Mesothelial cell of epicardium (in vitro differentiated cells): Measurements from ENCODE around the gene XRCC5. TPM values are rescaled to one million over a fixed set of nuclear protein-coding genes. Genes with fewer than 3 reads are reported as not detected.

ENCODE experiments used
- DNase-seq, 2 experiments: peaks; one replicate each; pipeline ENCODE4 v3.0.0; 2021; ENCODE audit warnings: low spot score in 2 of 2; ENCODE audit not compliant: unreplicated experiment in 2 of 2
- H3K27ac Mint-ChIP-seq: 2 replicates; pipeline ENCODE4 v1.8.0; 2021; ENCODE audit warnings: mixed read lengths
- H3K27me3 Mint-ChIP-seq: 2 replicates; pipeline ENCODE4 v1.8.0; 2021; ENCODE audit warnings: low read depth, mixed read lengths
- H3K36me3 Mint-ChIP-seq: 2 replicates; pipeline ENCODE4 v1.8.0; 2021; ENCODE audit warnings: mixed read lengths
- H3K4me1 Mint-ChIP-seq: 2 replicates; pipeline ENCODE4 v1.8.0; 2021; ENCODE audit warnings: mixed read lengths
- H3K4me3 Mint-ChIP-seq: 2 replicates; pipeline ENCODE4 v1.8.0; 2021; ENCODE audit warnings: mild to moderate bottlenecking, moderate library complexity, mixed read lengths
- H3K9me3 Mint-ChIP-seq: 2 replicates; pipeline ENCODE4 v1.8.0; 2021; ENCODE audit warnings: mixed read lengths
- total RNA-seq: library from RNA; stranded (reverse); gene quantifications from 3 replicates; pipeline ENCODE4 v1.2.1, GENCODE V29; 2021
- TF ChIP-seq, protein P1 (sequence below): fragments of 200-600 bp; sonication (generic); IDR thresholded peaks from one replicate; pipeline ENCODE4 v1.5.0; 2021; ENCODE audit warnings: antibody characterized with exemption; ENCODE audit not compliant: unreplicated experiment

Gene XRCC5
- total RNA-seq, 1 donor from 2014 or later: 294 TPM

DNA sequence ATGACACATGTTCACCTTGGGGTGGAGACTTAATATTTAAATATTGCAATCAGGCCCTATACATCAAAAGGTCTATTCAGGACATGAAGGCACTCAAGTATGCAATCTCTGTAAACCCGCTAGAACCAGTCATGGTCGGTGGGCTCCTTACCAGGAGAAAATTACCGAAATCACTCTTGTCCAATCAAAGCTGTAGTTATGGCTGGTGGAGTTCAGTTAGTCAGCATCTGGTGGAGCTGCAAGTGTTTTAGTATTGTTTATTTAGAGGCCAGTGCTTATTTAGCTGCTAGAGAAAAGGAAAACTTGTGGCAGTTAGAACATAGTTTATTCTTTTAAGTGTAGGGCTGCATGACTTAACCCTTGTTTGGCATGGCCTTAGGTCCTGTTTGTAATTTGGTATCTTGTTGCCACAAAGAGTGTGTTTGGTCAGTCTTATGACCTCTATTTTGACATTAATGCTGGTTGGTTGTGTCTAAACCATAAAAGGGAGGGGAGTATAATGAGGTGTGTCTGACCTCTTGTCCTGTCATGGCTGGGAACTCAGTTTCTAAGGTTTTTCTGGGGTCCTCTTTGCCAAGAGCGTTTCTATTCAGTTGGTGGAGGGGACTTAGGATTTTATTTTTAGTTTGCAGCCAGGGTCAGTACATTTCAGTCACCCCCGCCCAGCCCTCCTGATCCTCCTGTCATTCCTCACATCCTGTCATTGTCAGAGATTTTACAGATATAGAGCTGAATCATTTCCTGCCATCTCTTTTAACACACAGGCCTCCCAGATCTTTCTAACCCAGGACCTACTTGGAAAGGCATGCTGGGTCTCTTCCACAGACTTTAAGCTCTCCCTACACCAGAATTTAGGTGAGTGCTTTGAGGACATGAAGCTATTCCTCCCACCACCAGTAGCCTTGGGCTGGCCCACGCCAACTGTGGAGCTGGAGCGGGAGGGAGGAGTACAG lies 108.1 kb downstream of the XRCC5 start:
- Mint-ChIP-seq H3K27ac (peak overlapping the region; percentile 14), H3K4me3 (no peak overlapping the region), H3K4me1 (peaks cover 8% of the 10 kb centered on the region), H3K27me3 (no peaks in the 10 kb centered on the region), H3K36me3 (no peaks in the 10 kb centered on the region), H3K9me3 (no peaks in the 10 kb centered on the region)
- DNase-seq: no peak
- TF ChIP-seq, protein P1, sequence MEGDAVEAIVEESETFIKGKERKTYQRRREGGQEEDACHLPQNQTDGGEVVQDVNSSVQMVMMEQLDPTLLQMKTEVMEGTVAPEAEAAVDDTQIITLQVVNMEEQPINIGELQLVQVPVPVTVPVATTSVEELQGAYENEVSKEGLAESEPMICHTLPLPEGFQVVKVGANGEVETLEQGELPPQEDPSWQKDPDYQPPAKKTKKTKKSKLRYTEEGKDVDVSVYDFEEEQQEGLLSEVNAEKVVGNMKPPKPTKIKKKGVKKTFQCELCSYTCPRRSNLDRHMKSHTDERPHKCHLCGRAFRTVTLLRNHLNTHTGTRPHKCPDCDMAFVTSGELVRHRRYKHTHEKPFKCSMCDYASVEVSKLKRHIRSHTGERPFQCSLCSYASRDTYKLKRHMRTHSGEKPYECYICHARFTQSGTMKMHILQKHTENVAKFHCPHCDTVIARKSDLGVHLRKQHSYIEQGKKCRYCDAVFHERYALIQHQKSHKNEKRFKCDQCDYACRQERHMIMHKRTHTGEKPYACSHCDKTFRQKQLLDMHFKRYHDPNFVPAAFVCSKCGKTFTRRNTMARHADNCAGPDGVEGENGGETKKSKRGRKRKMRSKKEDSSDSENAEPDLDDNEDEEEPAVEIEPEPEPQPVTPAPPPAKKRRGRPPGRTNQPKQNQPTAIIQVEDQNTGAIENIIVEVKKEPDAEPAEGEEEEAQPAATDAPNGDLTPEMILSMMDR: no peak

GRCh38 chr2:216217904-216218260 lies 108.7 kb downstream of the XRCC5 start:
- Mint-ChIP-seq H3K27me3 (no peaks in the 10 kb centered on the region), H3K36me3 (no peaks in the 10 kb centered on the region), H3K4me1 (peaks cover 8% of the 10 kb centered on the region), H3K4me3 (no peak overlapping the region), H3K9me3 (no peaks in the 10 kb centered on the region), H3K27ac (peak overlapping the region; percentile 14)
- TF ChIP-seq, protein P1: no peak
- no peak for DNase-seq

GRCh38 chr2:216219861-216220260 lies 110.7 kb downstream of the XRCC5 start:
- no peaks in the 10 kb centered on the region for H3K36me3 Mint-ChIP-seq
- no peak for DNase-seq
- no peaks in the 10 kb centered on the region for H3K27me3 Mint-ChIP-seq
- TF ChIP-seq, protein P1: no peak
- H3K4me1 Mint-ChIP-seq: peaks cover 8% of the 10 kb centered on the region
- no peak overlapping the region for H3K4me3 Mint-ChIP-seq
- H3K27ac Mint-ChIP-seq: no peak overlapping the region
- H3K9me3 Mint-ChIP-seq: no peaks in the 10 kb centered on the region

DNA sequence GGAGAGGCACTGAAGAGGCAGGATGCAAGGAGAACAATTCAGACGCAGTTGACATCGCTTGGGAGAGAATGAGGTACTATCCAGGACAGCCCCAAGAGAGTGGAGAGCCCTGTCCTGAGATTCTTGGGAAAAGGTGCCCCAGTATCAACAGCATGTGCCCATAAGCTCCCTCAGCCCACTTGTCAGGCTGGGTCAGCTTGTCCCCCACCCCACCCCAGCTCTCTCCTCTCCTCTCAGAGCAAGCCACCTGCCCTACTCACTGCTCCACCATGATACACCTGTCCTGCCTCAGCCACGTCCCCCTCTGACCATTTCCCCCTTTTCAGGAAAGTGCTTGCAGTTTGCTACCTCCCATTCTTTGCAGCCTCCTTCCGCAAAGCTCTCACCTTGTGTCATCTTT lies 111.8 kb downstream of the XRCC5 start:
- no peak for DNase-seq
- Mint-ChIP-seq H3K9me3 (no peaks in the 10 kb centered on the region), H3K27me3 (no peaks in the 10 kb centered on the region), H3K27ac (no peak overlapping the region), H3K4me1 (peaks cover 8% of the 10 kb centered on the region), H3K36me3 (no peaks in the 10 kb centered on the region), H3K4me3 (no peak overlapping the region)
- TF ChIP-seq, protein P1: no peak

DNA sequence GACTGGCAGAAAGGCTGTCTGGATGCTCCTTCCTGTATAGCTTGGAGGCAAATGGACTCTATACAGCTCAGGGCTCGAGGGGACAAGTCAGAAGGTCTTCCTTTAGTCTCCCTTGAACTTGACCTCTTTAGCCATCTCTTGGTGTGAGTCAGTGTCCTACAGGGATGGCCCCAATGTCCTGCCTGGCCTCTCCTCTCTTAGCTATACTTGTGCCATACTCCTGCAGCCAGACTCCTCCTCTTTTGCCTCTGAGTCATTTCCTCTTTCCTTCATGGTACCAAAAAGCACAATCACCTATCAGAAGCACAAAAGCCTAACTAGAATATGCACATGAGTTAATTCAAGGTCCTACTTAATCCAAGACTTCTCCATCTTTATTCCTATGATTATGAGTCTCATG lies 112.7 kb downstream of the XRCC5 start:
- H3K9me3 Mint-ChIP-seq: no peaks in the 10 kb centered on the region
- no peak overlapping the region for H3K27ac Mint-ChIP-seq
- no peaks in the 10 kb centered on the region for H3K36me3 Mint-ChIP-seq
- peaks cover 8% of the 10 kb centered on the region for H3K4me1 Mint-ChIP-seq
- no peaks in the 10 kb centered on the region for H3K27me3 Mint-ChIP-seq
- DNase-seq: no peak
- TF ChIP-seq, protein P1: no peak
- H3K4me3 Mint-ChIP-seq: no peak overlapping the region
